Medulla oblongata (tissue), 1 donor: Measurements from ENCODE around the gene KLHDC7A.

Experiments
- DNase-seq: peaks from one replicate; pipeline ENCODE4 v3.0.0-alpha.2; 2015; ENCODE audit errors: extremely low spot score

KLHDC7A gene

DNA sequence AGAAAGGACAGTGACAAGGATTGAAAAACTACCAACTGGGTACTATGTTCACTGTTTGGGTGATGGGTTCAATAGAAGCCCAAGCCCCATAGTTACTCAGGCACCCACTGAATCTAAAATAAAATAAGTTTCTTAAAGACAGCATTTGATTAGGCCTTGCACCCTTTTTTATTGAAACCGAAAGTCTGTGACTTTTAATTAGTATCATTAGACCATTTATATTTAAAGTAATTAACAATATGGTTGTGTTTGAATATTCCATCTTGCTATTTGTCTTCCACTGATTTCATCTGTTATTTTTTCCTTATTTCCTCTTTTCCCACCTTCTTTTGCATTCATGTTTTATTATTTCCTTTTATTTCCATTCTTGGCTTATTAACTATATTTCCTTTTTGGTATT, 27.4 kb downstream of the KLHDC7A start:
- no peak for DNase-seq

DNA sequence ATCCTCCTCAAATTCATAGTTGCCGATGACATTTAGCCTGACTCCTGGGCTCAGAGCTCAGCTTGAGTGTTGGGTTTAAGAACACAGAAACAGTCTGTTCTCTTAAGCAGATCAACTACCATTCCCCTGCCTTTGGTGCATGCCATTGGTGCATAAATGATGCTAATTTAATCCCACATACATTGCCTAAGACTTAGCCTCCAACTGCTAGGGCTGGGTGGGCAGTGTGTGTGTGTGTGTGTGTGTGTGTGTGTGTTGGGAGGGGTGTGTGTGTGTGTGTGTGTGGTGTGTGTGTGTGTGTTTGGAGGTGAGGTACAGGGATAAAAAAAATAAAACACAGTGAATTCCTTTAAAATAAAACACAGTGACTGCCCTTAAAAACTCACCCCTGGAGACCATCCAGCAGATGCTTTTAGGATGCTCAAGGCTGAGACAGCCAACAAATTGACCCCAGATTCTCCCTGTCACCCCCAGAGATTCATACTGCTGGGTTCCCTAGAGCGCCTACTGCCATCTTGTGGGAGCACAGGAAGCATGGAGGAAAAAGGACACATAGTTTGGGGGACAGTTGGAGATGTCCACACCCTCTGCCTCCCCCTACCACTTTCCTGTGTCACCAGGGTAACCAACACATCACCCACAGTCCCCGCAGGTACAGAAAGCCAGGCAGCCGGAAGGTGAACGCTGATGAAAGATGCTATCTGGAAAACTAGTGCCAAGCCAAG, 30.6 kb downstream of the KLHDC7A start:
- DNase-seq = no peak

DNA sequence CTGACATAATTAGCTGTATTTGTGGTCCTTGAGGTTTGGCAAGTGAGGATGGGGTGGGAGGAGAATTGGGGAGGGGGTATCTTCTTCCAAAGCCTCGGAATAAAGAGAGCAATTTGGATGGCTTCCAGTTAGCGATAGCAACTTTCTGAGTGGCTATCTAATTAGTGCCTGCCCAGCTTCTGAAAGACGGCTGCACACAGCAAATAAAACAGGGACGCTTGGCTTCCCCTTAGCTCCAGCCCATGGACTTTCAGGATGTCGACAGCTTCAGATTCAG, 31.1 kb downstream of the KLHDC7A start:
- no peak for DNase-seq

DNA sequence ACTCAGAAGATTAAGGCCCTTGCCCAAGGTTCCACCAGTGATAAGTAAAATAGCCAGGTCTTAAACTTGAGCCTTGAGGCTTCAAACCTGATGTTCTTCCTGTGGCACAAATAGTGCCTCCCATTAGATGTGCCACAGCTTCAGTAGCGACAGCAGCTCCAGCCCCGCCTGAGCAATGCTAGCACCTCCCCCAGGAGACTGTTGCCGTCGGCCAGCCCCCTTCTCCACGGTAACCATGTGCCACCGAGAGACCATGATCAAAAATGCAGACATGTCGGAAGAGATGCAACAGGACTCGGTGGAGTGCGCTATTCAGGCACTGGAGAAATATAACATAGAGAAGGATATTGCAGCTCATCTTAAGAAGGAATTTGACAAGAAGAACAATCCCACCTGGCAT, 32.2 kb downstream of the KLHDC7A start:
- DNase-seq = no peak

DNA sequence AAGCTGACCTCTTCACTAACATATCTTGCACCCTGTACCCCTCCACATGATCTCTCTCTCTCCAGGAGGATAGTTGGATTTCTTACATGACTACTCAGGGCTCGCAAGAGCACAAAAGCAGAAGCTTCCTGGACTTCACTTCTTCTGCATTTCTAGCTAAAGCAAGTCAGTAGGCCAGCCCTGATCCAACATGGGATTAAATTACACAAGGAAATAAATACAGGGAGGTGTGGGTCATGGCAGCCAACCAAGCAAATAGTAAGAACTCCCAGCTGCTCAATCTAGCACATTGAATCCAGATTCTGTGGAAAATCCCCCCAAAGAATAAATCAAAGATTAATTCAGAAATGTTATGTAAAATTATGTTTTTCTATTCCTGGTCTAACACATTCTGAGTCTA, 33.3 kb downstream of the KLHDC7A start:
- DNase-seq = no peak

DNA sequence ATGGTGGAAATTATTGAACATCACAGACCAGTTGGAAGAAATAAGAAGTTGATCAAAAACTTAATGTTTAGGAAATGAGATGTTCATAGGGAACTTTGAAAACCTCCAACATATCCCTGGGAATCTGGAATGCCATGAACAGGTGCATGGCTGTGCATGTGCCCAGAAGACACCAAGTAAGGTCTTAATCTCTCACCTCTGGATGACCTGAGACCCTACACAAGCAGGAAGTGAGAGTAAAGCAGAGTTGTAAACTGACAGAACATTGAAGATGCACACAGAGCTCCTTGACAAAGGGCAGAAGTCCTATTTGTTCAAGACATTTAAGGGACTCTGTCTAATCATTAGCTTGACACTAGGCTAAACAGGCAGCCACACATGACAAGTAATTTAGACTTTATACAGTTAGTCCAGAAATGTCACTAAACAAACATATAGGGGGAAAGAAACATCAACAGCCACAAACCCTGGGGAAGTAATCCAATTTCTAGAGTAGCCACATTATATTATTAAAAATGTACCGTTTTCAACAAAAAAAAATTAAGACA, 34.5 kb downstream of the KLHDC7A start:
- no peak for DNase-seq

DNA sequence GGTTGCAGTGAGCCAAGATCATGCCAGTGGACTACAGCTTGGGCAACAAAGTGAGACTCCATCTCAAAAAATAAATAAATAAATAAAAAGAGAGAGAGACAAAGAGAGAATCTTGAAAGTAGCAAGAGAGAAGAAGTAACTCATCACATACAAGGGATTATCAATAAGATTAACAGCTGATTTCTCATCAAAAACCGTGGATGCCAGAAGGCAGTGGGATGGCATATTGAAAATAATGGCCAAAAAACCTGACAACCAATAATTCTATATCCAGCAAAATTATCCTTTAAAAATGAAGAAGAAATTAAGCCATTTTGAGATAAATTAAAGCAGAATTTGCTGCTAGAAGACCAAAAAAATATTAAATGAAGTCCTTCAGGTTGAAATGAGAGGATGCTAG, 35.7 kb downstream of the KLHDC7A start:
- DNase-seq = no peak

DNA sequence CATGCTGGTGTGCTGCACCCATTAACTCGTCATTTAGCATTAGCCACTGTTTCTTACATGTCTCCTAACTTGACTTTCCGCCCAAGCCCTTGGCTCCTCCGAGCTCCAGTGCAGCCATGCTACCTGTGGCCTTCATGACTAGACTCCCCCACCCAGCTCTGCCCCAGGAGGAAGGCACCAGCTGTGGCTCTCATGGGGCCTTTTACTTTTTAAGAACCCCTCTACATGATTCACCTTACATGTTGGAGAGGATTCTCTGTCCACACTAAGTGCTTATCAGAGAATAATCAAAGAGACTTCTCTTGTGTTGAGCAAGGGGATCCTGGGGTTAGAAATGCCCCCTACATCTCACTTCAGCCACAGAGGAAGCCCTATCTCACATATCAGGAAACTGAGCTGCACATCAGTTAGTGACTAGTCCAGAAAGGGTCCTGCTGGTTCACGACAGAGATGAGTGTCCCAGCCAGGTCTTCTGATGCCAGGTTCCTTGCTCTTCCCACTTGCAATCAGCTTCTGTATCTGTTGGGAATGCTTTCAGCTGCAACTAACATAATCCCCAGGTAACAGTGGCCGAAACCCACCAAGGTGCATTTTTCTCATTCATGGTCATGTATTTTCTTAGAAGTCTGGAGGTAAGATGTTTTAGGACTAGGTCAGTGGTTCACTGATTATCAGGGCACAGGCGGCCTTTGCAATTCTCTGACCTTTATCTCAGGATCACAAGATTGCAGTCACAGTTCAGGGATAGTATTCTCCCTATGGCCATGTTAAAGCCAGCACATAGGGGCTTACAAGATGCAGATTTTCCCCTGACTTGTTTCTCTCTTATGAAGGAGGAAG, 45.9 kb downstream of the KLHDC7A start:
- DNase-seq = no peak

DNA sequence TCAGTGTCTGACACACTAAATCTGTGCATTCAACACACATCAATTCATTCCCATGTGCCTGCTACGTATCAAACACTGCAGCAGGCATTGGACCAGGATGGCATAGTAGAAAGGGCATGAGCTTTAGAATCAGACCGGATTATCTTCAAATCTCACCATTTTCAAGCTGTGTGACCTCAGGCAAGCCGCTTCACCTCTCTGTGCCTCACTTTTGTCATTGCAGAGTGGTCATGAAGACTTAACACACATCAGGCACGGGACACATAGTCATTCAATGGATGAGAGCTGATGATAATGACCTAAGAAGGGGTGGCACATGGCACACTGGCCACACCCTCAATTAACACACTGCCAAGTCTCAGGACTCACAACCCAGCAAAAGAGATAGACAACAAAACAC, 46.8 kb downstream of the KLHDC7A start:
- DNase-seq = no peak

DNA sequence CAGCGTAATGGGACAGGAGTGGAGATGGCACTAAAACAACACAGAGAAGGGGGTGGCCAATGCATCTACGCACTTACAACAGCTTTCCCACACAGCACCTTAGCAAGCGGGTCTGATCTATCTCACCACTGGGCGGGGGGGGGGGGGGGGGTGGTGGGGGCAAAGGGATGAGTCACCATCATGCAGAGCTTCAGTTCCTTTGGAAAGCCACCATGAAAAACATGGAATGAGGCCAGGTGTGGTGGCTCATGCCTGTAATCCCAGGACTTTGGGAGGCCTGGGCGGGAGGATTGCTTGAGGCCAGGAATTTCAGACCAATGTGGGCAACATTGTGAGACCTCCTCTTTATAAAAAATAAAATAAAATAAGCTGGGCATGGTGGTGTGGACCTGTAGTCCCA, 47.2 kb downstream of the KLHDC7A start:
- DNase-seq = no peak

DNA sequence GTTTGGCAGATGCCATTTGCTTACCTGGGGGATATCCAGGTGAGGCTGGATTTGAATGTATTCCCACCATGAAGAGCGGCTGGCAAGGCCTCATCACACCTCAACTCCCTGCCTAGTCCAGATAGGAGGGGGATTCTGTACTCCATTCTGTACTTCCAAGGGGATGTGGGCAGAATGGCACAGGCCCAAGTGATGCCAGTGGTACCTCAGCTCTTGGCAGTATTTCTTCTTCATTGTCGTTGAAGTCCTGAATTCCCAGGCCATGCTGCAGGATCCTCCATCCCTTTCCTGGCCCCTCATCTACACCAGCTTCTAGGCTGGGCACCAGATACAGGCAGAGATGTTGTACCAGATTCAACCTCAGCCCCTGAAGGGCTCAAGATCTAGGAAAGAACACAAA, 47.9 kb downstream of the KLHDC7A start:
- DNase-seq = no peak

DNA sequence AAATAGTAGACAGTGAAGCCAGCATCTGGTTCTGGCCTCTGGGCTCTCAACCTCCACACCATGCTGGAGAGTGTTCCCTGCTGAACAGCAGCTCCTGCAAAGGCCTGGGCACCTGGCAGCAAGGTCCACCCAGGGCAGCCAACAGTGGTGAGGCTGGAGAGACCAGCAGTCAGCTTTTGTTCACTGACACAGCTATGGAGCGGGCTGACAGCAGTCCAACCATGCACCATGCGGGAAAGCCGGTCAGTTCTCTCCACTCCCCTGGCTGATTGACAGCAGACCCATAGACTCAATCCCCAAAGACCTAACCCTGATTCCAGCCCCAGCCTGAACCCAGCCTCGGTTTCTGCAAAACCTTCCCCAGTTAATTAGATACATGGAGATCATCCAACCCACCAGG, 49.0 kb downstream of the KLHDC7A start:
- DNase-seq = no peak

DNA sequence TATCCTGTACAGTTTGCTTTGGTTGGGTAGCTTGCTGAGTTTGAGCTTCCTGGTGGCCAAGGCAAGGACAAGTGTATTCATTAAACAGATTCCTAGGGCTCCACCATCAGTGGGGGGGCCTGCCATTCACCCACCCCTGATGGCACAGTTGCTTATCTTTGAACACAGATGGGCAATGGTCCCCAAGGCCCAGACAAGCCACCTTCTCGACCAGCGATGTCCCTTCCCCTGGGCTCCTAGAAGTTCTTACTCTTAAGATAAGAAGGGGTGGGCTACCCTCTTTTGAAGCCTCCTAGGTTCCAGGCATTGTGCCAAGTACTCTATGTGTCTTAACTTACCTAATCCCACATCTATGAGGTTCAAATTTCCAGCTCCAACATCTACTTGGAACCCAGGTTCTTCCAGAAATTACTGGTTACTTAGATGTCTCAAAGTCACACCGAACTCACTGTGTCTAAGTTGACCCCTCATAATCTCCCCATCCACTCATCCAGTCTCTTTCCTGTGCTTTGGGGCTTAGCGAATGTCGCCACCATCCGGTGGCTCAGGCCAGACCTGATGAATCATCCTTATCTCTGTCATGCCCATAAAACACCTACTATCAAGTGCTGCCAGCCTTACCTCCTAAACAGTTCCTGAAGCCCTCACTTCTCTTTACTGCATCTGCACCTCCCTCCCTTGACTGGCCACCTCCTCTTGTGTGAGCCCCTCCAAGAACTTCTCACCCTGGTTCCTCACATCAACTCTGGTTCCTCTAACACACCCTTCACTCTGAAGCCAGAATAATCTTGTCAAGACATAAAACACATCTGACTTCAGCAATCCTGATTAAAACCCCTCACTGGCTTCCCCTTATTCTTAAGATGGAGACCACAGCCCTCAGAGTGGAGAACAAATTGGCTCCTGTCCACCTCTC, 50.1 kb downstream of the KLHDC7A start:
- DNase-seq = no peak

DNA sequence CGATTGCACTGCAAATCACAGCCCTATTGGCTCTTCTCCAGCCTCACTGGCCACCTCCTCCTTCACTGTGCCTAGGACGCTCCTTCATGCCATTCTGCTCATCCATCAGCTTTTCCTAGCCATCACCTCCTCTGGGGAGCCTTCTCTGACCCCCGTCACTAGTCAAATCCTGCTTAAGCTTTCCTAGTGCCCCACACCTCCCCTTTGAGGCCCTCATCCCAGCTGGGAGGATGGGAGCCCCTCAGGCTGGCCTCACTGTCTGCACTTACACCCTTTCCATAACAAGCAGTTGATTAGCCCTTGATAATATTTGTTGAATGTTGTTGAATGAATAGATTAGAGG, 50.7 kb downstream of the KLHDC7A start:
- DNase-seq = no peak

DNA sequence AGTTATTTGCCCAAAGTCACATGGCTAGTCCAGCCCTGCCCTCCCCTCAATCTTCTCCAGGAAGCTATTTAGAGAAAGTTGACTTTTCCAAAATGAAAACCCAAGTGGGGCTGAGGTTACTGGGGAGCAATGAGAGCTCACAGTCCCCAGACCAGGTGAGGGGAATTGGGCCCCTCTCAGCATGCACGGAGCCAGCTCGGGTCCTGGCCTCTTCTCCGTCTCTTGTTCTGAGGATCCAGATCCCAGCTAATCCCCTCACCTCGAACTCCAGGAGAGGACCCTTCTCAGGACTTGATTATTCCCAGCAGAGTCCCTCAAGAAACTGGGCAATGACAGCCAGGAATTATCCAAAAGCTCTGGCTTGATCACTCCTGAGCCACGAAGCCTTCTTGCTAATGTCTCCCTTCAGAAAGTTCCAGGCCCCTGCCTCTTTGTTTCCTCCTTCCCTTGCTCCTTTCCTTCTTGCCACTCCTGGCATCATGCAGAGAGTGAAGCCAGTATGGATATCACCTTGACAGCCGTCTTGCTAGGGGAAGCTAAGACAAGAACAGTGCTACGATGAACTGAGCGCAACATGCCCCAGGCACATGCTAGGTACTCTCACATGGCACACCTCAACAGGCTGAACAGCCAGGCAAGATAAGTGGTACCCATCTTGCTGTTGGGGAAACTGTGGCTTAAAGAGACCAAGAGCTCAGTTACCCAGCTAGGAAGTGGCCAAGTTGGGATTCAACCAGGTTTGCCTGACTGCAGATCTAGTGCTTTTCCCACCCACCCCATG, 51.9 kb downstream of the KLHDC7A start:
- DNase-seq = no peak

DNA sequence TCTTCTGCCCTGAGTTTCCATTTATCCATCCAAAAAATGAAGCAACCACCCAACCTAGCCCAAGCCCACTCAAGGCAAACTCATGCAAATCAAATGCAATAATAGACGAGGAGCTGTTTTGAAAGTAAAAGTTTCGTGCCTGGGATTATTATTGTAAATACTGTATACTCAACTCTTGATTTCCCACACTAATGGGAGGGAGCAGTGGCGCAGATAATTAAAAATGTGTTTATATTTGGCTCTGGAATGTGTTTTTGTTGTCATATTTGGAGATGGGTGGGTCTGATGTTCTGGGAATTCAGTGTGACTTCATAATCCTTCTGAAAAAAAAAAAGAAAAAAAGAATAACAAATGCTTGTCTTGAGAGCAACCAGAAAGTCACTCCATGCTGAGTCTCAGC, 52.5 kb downstream of the KLHDC7A start:
- no peak for DNase-seq

DNA sequence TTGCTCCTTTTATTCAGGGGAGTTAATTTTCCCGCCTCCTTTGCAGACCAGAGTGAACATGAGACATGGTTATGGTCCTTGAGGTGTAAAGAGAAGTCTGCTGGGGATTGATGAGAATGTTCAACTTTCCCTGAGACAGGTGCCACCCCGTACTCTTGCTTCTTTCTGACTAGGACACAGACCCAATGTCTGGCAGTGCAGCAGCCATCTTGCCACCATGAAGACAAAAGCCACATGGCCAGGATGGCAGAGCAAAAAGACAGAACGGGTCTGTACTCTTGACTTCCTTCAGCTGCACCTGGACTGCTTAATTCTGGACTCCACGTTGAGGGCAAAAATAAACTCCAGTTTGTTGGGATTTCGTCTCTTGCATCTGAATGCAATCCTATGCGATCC, 54.1 kb downstream of the KLHDC7A start:
- DNase-seq = no peak
